NCI-H1092 treated with DMSO at 0.1 percent for 48 hours (cell line): Measurements from ENCODE around the gene TMEM151A.
"Not testable (repeated sequence)": the region's sequence is repeated elsewhere in the genome, so short reads cannot be mapped to it uniquely, and the experiment has no call there.

ENCODE experiments used
- DNase-seq: peaks from one replicate; lab custom pipeline; 2025; lab: John Stamatoyannopoulos, UW

Gene TMEM151A

DNA sequence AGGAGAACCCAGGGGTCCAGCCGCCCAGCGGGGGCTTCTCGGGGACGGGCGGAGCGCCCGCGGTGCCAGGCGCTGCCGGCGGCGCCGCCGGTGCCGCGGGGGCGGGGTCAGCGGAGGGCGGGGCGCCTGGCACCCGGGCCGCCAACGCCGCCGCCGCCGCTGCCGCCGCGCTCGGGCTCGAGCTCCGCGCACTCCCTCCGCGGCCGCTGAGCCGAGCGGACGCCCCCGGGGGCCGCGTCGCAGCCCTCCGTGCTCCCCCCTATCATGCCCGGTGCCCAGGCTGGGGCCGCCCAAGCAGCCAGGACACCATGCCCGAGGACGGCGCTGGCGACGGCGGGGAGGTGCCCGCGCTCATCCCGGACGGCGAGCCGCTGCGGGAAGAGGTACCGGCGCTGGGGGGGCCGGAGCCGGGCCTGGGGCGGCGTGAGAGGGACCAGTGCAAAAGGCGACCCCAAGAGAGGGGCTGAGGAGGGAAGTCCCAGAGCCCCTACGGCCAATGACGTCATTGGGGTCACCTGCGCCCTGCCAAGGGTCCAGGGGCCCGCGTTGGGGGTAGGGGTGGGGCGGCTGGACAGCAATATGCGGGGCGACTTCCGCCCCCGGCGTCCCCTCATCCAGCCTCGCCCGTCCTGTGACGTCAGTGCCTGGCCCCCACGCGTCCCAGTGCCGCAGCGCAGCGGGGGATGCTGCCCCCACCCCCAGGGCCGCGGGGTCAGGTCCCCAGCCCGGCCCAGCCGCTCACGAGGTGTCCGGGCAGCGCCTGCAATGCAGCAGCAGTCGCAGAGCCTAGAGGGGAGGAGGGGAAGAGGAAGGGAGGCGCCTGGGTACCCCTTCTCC is at the start of gene TMEM151A:
Gene TMEM151A, plus strand, starts transcription at position 189 of the 837 bp plus-strand sequence. Its CDS starts 120 bp downstream, at position 309.
- no peak for DNase-seq

DNA sequence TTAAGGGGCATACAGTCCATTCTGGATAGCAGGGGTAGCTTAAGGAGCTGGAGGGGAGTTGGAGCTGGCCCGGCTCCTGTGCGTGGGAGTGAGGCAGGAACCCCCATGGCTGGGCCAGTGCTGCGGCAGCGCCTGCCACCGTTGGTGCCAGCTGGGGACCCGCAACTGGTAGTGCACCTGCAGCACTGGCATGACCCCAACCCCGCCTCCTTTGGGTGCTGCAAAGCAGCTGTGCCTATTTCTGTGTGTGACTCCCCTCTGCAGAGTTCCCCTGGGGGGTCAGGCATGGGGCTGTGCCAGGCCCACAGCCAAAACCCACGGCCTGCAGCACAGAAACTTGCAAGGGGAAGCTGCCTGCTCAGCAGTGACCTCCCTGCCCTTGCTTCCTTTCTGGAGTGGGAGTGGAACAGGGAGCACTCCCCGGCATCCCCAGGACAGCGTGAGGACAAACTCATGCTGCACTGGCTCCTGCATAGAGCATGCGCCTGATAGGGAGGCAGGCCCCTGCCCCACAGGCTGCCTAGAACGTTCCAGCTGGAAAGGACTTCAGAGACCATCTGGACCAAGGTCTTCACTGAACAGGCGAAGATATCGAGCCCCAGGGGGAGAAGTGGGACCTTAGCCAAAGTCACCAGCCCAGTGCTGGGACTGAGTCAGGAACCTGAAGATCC is 49.5 kb upstream of the TMEM151A start:
- no peak for DNase-seq

DNA sequence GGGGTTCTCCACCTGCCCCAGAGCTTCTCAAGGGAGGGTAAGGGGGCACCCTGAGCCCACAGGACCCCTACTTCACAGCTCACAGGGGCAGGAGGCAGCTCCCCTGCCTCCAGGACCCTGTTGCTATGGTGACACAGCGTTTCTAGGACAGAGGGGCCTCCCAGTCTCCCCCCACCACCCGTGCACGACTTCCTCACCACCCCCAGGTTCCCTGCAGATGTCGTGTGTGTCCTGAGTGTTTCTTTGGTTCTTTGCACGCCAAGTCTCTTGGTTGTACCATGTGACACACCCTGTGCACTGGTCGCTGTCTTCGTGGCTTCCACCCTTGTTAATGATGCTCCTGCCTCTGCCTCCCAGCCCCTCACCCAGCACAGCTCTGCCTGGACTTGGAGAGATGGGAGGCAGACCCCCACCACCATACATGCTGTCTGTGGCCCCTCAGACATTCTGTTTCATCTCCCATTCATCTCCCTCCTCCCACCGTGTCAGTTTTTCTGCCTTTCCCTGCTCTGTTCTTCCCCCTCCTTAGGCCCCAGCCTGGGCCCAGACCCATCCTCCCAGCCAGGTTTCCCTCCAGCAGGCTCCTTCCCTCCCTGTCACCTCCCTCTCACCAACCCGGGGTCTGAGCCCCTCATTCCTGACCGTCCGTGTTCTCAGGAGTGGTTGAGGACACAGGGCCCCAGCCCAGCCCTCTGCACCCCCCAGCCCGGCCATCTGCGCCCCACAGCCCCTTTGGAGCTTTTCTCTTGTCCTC is 47.7 kb upstream of the TMEM151A start:
- no peak for DNase-seq

DNA sequence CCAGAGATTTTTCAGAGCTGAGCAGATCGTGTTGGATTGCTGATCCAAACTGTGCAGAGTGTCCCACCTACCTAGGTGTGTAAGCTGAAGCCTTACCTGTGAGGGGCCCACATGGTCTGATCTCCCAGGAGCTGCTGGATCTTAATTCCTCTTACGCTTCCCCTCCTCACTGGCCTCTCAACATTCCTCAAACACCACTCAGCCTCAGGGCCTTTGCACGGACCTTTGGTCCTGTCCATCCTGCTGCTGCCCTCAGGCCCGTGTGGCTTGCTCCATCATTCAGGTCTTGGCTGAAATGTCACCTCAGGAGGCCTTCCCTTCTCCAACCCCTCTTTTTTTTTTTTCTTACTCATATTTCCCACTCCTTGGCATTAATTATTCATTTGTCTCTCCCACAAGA is 44.4 kb upstream of the TMEM151A start:
- no peak for DNase-seq

DNA sequence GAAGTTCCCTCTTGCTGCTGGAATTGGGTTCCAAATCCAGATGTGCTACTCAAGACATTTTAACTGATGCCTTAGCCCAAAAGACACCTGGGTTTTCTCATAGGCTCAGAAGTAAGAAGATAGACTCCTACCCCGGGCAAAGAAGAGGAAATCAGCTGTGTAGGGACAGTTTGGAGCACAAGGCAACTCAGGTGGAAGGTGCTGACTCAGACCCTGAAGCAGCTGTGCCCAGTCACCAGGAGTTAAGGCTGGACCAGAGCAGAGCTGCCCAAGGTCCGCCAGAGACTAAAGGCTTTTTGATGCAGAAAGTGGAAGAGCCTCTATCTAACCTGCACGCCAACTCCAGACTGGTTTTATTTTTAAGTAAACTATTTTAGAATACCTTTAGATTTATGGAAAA is 43.9 kb upstream of the TMEM151A start:
- no peak for DNase-seq

DNA sequence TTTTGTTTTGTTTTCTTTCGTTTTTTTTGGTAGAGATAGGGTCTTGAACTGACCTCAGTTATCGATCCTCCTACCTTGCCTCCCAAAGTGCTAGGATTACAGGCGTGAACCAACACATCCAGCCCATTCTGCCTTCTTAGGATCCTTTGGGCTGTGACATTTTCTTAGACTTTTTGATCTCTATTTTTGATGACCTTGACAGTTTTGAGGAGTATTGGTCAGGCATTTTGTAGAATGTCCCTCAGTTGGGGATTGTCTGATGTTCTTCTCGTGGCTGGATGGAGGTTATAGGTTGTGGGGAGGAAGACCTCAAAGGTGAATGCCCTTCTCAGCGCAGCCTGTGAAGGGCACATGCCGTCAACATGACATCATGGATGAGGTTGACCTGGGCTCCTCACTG is 42.8 kb upstream of the TMEM151A start:
- no peak for DNase-seq

DNA sequence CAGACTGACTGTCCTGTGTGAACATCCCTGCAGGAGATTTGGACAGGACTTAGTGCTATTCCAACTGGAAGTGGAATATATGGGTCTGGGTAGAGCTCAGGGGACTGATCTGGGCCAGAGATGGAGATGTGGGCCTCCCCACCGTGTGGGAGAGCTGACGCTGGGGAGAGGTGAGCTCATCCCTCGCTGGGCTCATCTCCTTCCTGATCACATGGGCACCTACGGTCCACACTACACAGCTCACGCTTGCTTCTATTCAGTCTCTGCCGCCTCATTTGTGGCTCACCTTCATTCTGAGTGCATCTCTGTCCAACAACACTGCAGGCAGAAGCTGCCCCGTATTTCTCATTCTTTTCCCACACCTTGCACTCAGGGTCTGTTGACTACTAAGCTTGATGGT is 39.9 kb upstream of the TMEM151A start:
- DNase-seq, result no peak

DNA sequence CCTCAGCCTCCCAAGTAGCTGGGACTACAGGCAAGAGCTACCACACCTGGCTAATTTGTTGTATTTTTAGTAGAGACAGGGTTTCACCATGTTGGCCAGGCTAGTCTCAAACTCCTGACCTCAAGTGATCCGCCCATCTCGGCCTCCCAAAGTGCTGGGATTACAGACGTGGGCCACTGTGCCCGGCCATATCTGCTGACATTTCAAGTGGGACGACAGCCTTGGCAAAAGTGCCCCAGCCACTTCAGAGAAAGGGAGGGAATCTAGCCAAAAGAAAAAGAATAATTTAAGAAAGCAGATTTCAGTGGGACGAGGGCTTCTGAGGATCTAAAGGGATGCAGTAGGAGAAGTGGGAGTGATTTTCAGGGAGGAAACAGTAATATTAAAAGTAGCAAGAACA is 38.6 kb upstream of the TMEM151A start:
- DNase-seq, result not testable (repeated sequence)

DNA sequence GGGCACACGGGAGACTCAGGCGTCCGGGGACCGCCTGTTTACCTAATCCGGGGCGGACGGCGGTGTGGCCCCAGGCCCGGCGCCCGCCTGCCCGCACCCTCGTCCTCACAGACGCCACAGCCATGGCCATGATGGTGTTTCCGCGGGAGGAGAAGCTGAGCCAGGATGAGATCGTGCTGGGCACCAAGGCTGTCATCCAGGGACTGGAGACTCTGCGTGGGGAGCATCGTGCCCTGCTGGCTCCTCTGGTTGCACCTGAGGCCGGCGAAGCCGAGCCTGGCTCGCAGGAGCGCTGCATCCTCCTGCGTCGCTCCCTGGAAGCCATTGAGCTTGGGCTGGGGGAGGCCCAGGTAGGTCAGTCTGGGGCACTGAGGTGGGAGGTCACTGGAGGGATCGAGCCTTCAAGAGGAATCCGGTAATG is 33.2 kb upstream of the TMEM151A start:
- no peak for DNase-seq

DNA sequence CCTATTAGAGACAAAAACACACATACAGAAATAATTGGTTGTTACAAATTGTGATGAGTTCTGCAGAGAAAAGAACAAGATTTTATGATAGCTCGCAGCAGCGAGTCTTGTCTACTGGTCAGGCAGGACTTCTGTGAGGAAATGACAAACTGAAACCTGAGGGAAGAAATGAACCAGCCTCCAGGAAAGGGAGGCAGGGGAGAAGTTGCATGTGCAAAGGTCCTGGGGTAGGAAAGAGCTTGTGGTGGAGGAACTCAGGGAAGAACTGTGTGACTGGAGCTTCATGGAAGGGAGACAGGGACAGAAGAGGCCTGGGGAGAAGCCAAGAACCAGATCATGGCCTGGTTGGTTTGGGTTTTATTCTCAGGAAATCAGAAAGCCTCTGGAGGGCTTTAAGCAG is 32.5 kb upstream of the TMEM151A start:
- DNase-seq, result no peak

DNA sequence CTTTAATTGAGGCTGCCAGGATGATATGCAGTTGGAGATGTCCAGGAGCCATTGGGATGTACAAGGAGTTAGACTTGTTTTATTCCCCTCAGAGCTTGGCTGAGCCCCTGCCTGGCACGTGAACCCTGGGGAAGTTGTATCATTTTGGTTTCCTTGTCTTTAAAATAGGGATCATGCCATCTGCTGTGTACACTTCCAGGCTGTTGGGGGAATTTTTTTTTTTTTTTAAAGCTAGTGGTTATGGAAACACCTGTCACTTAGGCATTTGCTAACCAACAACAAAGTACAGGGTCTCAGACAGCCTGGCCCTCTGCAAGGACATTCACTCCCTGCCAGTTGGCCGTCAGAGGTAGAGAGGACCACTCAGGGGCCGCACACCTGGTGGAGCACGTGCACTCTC is 31.7 kb upstream of the TMEM151A start:
- DNase-seq, result no peak

DNA sequence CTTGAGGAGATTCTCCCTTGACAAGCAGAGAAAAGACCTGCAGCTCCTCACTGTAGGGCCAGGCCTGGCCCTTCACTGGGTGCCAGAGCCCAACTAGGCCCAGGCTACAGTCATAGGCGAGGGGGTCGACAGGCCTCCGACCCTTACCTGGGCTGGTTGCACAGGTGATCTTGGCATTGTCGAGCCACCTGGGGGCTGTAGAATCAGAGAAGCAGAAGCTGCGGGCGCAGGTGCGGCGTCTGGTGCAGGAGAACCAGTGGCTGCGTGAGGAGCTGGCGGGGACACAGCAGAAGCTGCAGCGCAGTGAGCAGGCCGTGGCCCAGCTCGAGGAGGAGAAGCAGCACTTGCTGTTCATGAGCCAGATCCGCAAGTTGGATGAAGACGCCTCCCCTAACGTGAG is 30.1 kb upstream of the TMEM151A start:
- no peak for DNase-seq

DNA sequence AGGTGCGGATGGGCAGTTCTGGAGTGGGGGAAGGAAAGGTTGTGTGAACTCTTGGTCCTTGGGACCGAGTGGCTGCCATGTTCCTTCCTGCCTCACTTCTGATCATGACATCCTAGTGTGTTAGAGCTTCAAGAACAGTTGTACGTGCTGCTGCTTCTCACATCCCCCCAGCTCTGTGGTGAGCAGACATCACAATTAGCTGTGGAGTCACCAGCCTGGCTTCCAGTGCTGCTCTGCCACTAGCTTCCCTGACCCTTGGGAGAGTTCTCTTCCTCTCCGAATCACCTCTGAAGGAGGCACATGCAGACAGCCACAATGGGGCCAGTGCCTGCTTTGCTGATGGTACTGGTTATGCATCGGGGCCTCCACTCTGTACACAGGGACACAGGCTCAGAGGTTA is 29.5 kb upstream of the TMEM151A start:
- DNase-seq, result no peak

DNA sequence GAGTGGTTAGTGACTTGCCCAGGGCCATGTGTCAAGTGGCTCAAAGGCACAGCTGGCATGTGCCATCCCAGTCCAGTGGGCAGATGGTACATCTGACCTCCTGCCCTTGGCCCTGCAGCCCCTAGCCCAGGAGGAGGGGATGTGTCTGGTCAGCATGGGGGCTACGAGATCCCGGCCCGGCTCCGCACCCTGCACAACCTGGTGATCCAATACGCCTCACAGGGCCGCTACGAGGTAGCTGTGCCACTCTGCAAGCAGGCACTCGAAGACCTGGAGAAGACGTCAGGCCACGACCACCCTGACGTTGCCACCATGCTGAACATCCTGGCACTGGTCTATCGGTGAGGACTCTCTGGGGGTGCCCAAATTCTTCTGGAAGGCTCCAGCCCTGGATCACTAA is 29.0 kb upstream of the TMEM151A start:
- no peak for DNase-seq

DNA sequence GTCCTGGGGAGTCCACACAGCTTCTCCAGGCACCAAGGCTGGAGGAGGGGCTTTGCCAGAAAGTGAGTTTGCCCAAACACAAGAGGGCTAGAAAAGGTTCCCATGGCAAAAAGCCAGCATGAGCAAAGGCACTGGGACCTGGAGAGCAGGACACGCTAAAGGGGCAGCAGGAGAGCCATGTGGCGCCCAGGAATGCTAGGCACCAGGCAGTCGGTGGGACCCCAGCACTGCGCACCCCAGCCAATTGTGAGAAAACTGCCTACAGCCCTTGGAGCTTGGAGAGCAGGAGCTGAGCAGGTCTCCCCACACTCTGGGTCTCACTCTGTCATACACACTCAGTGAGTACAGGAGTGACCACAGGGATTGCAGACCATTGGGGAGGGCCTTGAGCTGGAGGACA is 28.5 kb upstream of the TMEM151A start:
- DNase-seq, result no peak

DNA sequence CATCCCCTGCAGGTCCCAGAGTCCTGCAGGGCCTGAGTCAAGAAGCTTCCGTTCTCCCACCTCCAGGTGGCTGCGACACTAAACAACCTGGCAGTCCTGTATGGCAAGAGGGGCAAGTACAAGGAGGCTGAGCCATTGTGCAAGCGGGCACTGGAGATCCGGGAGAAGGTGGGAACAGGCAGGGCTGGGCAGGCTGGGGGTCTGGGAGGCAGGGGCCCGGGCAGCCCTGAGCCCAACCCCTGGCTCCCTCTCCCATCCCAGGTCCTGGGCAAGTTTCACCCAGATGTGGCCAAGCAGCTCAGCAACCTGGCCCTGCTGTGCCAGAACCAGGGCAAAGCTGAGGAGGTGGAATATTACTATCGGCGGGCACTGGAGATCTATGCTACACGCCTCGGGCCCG is 27.9 kb upstream of the TMEM151A start:
- DNase-seq, result no peak

DNA sequence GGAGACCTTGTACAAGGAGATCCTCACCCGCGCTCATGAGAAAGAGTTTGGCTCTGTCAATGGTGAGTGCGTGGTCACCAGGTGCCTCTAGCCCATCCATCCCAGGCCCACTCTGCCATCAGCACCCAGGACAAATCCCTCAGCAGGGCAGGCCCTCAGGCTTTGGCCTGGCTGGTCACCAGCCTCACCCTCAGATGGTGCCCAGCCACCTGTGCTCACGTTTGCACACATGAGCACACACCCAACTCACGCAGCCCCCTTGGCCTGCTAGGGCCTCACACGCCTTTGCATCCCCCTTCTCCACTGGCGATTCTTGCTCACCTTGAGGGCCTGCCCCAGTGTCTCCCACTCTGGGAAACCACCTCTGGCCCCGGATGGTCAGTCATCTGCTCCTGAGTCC is 27.3 kb upstream of the TMEM151A start:
- DNase-seq, result no peak

DNA sequence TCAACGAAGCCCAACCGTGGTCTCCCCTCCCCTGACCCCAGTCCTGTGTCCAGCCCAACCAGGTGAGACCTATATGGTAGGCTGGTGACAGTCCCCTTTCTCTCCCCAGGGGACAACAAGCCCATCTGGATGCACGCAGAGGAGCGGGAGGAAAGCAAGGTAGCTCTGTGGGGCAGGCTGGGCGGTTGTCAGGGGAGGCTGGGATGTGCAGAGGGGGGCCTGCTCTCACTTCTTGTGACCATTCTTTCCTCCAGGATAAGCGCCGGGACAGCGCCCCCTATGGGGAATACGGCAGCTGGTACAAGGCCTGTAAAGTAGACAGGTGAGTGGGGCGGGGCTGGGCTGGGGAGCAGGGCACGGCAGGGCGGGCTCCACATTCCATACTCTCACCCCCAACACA is 26.8 kb upstream of the TMEM151A start:
- no peak for DNase-seq

DNA sequence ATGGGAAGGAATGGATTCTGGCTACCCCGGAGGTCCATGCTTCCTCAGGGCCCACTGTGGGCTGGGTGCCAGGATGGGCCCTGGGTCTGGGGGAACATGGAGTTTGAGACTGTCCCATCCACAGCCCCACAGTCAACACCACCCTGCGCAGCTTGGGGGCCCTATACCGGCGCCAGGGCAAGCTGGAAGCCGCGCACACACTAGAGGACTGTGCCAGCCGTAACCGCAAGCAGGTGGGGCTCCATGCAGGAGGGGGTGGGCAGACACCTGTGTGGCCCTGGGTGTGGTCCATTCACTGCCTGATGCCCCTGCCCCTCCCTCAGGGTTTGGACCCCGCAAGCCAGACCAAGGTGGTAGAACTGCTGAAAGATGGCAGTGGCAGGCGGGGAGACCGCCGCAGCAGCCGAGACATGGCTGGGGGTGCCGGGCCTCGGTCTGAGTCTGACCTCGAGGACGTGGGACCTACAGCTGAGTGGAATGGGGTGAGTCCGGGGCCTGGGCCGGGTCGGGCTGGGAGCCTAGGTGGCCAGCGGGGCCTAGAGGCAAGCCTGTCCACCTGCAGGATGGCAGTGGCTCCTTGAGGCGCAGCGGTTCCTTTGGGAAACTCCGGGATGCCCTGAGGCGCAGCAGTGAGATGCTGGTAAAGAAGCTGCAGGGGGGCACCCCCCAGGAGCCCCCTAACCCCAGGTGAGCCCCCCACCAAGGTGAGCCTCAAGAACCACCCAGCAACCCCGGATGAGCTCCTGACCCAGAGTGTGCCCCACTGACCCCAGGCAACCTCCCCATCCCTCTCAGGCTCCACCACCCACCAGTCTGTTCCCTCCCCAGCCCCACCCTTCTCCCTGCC is 25.9 kb upstream of the TMEM151A start:
- DNase-seq, result no peak

DNA sequence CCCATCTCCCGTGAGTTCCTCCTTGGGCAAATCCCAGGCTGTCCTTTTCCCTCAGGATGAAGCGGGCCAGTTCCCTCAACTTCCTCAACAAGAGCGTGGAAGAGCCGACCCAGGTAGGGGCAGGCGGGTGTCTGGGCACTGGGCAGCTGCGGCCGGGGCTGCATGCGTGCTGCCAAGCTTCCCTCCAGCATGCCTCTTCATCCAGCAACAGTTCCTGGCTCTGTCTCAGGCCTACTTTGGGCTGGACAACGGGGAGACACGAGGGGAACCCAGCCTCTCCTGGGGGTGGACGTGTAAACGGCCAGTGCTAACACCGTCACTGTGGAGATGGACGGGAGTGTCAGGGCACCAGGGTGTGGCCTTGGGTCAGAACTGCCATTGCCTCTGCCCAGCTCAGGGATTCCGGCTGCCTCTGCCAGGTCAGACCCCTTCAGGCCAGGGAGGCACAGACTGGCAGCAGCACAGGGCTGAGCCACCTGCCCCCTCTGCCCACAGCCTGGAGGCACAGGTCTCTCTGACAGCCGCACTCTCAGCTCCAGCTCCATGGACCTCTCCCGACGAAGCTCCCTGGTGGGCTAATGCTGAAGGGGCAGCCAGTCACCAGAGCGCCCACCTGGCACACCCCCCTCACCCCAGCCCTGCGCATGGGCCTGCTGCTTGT is 25.2 kb upstream of the TMEM151A start:
- no peak for DNase-seq

DNA sequence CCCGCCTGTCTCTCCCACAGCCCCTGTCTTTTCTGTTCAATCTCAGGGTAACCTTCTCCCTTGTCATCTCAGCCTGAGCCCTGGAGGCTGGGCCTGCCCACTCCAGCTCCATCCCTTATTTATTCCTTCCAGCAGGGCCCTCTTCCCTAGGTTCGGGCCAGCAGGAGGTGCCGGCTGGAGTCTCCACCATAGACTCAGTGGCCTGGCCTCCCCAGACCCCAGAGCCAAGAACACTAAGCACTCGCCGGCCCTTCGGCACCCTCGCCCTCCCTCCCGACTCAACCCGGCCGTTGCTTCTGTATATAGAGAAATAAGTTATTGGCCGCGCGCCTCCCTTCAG is 24.7 kb upstream of the TMEM151A start:
- no peak for DNase-seq
